ENCODE measurements around the gene BBLN.
"Not testable (repeated sequence)": the region's sequence is repeated elsewhere in the genome, so short reads cannot be mapped to it uniquely, and the experiment has no call there.

BBLN gene

DNA sequence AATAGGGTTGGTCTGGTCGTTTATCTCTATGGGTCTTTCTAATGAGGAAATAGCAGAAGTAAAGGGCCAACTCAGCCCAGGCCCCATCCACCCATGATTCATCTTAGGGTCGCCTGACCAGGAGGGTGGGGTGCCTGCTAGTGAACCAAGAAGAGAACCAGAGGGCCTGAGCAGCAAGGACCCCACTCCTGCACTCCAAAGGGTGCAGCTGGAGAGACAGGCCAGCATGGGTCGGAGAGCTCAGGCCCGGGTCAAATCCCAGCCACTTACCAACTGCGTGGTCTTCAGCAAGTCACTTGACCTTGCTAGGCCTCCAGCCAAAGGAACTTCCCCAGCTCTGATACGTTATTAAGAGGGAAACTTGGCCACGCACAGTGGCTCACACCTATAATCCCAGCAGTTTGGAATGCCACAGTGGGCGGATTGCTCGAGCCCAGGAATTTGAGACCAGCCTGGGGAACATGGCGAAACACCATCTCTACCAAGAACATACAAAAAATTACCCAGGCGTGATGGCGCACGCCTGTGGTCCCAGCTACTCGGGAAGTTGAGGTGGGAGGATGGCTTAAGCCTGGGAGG is 4.3 kb downstream of the BBLN start:
- DNase-seq, result no peak

- no peak for DNase-seq
Observed at GRCh38 chr9:128166169-128166568, 6.1 kb downstream of the BBLN start.

- DNase-seq, result no peak
Observed at GRCh38 chr9:128167209-128167608, 7.1 kb downstream of the BBLN start.

DNA sequence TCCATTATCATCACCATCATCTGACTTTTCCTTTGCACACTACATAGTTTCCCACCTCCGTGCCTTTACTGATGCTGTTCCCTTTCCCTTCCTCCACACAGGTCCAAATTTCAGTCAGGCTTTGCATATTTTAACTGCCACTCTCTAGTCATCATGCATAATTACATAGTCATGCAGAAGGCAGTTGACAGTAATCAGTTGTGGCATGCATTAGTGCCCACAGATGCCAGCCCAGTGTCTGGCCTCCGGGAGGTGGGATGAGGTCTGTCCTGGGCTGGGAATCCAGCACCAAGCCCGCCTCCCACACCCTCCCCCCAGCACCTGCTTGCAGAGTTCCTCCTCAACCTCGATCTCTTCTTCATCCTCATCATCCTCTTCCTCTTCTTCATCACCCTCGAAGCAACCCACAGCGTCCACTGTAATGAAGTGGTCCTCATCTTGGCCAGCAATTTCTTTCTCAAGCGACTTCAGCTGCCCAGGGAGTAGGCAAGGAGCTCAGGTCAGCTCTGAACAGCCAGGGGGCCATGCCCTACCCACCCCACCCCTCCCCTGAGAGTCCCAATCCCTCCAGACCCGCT is 8.8 kb downstream of the BBLN start:
- DNase-seq, result no peak

- no peak for DNase-seq
Observed at GRCh38 chr9:128169492-128169891, 9.4 kb downstream of the BBLN start.

- DNase-seq, result no peak
Observed at GRCh38 chr9:128169925-128170324, 9.9 kb downstream of the BBLN start.

- no peak for DNase-seq
Observed at GRCh38 chr9:128174062-128174461, 14.0 kb downstream of the BBLN start.

DNA sequence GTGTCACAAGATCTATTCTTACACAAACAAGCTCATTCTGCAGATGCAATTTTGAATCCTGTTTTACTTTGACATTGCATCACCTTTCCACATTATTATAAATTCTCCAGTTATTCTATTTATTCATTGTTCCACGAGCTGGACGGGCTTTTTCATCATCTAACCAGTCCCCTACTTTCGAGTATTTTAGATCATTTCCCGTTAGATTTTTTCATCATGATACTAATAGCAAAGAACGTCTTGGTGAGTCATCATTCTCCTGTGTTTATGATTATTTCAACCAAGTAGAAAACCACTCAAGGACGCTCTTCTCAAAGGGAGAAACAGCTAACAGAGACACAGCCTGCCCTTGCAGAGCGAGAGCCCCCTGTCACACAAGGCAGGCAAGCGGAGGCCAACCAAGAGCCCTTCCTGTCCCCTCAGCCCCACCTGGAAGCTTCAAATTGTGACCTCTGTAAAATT is 15.1 kb downstream of the BBLN start:
- DNase-seq, result no peak

- no peak for DNase-seq
Observed at GRCh38 chr9:128175726-128176125, 15.7 kb downstream of the BBLN start.

DNA sequence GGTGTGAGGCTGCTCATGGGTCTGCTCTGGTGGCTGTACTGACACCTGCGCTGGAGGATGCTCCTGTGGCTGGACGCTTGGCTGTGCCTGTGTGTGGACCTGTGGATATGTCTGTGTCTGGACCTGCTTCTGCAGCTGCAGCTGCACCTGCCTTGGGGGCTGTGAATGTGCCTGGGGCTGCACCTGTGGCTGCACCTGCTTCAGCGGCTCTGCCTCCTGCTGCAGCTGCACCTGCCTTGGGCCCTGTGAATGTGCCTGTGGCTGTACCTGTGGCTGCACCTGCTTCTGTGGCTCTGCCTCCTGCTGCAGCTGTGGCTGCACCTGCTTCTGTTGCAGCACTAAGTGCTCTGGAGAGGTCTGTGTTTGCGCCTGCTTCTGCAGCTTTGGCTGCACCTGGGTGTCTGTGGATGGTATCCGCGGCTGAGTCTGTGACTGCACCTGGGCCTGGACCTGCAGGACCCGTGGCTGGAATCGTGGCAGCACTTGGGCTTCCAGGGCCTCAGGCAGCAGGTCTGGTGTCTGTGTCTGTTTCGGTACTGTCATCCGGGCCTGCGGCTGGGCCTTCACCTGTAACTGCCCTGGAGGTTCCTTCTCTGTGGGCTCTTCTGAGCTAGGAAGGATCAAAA is 18.9 kb downstream of the BBLN start:
- no peak for DNase-seq

DNA sequence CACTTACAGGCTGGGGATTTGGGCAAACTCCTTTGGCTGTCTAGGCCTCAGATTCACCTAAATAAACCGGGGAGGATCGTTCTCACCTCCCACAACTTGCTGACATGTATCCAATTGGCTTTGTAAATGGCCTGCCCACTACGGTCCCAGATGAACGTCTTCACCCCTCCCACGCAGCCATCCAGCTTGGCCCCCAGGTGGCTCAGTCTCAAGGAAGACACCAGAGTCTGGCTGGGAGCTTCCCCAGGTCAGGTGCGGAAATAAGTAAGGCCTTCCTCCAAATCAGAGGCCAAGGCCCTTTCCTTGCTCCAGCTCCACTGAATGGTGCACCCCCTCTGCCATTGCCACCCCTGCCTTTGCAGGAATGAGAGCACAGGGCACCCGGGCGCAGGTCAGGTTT is 19.9 kb downstream of the BBLN start:
- no peak for DNase-seq

GRCh38 chr9:128180447-128180846 is 20.4 kb downstream of the BBLN start:
- DNase-seq, result no peak

GRCh38 chr9:128181480-128181879 is 21.4 kb downstream of the BBLN start:
- not testable (repeated sequence) for DNase-seq

DNA sequence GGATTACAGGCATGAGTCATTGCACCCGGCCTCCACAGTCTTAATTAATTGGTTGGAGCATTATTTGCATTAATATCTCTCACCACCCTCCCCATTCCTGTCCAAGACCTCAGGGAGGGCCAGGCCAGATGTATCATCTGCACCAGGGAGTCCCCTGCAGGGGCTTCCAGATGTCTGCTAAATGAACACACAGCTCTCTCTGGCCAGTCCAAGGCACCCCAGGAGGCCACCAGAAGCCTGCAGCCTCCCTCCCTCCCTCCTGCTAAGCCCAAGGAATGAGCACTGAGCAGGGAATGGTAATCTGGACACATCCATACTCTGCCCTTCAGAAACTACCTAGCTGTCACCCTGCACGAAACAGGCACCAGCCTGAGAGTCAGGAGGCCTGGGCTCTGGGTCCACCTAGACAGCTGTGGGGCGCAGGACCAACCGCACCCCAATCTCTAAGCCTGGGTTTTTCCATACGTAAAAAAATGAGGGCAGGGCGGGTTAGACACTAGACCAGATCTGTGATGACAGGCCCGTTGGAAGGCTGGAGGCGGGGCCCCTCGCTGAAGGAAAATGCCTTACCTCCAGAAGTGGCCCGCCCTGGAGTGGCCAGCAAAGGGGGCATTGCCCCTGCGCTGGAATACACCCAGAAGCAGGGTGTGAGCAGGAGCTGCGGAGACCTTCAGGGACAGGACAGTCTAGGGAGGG is 23.0 kb downstream of the BBLN start:
- DNase-seq, result no peak

DNA sequence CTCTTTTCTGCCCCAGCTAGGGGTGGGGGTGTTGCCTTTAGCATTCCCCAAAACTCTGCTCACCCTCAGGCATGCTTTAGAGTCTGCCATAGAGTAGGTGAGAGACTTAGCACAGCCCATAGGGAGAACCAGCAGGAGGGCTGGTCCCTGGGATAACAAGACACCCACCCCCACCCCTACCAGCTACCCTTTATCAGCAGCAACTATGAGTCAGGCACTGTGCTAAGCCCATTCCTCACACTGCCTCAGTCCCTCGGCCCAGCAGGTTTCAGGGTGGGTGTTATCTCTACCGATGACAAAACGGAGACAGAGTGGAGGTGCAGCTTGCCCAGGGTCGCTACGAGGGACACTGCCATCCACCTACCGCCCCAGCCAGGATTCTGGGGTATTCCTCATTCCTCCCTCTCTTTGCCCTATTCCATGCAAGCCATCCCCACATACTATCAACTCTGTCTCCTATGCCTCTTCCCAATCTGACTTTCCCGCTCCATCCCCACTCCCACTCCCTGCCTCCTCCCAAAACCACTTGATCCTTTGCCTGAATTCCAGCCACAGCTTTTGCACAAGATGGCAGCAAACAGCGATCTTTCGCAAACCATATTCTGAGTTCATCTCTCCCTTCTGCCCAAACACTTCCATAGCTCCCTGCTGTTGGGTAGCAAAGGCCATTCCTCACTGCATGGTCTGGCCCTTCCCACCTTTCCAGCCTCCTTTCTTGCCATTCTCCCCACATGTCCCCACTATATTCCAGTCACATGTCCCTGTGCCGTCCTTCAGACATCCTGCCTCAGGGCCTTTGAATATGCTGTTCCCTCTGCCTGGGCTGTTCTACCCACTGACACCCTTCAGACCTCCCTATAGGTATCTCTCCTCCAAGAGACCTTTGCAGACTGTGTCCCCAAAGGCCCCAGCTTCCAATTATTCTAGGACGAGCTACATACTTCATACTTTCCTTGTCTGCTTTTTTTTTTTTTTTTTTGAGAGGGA is 26.2 kb downstream of the BBLN start:
- DNase-seq, result no peak

- DNase-seq, result no peak
Observed at GRCh38 chr9:128187361-128187760, 27.3 kb downstream of the BBLN start.

GRCh38 chr9:128188209-128188608 is 28.1 kb downstream of the BBLN start:
- no peak for DNase-seq

GRCh38 chr9:128190013-128190412 is 29.9 kb downstream of the BBLN start:
- DNase-seq, result no peak

DNA sequence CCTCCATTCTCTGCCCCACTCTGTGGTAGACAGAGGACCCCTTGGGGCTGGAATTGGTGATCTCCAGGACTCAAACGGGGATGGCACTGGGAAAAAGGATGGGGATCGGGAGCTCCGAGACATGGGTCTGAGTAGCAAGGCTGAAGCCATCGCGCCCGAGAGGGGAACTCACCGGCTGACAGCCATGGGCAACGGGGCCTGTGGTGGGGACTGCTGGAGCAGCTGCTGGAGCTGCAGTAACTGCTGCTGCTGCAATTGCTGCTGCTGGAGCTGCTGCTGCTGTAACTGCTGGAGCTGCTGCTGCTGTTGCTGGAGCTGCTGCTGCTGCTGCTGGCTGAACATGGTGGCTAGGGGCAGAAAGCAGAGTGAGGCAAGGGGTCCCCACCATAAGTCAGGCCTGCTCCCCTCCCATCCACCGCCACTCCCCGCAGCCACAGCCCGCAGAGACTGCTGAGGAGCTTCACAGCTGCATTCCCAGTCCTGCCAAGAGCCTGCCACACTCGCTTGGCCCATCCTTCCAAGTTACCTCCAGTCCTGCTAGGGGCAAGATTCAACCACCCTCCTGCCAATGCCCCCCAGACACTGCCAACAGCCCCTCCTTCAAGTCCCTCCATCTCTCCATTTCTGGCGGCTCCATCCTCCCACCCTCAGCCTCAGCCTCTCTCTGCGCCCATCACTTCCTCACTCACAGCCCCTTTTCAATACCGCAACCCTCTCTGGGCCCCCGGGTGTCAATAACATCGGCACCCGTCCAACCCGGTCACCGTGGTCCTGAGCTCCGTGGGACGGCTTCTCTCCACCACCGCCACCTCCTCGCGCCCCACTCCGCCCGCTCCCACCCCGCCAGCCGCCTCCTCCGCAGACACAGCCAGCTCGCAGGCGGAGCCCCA is 30.7 kb downstream of the BBLN start:
- DNase-seq, result no peak

DNA sequence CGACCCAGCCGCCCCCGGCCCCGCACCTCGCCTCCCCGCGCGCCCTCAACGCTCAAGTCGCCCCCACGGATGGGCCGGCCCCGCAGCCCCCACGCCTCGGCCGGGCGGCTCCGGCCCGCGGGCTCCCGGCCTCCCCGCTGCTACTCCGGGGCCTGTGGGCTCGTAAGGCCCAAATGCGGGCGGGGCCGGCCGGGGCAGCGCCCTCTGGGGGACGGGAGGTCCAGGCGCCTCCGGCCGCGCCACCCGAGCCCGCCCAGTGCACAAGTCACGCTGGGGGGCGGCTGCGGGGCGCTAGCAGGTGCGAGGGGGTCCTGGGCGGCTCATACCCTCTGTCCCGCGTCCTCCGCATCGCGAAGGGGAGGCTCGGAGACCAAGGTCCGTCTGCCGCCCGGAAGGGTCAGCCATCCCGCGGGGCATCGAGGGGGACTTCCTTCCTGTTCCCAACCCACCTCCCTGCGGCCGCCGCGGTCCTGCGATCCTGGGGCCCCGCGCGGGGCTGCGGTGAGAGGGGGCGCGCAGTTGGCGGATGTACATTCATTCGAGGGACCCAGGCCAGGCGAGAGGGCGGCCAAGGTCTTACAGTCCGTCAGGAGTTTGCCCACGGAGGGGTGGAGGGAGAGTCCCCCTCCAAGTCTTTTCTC is 31.5 kb downstream of the BBLN start, which contains the start of gene CIZ1:
Gene CIZ1 (minus strand): TSS at position 167 of the 641 bp plus-strand sequence. CDS start 715 bp downstream, outside the sequence.
- DNase-seq, result peak; percentile 8 to 51
